Natural killer cell (primary cell): ENCODE results near the gene SOX12. TPM values are rescaled to one million over a fixed set of nuclear protein-coding genes. Genes with fewer than 3 reads are reported as not detected.
A peak's percentile ranks its signal among the peaks of the same experiment; 100 is the strongest.
"Not testable (repeated sequence)": the region's sequence is repeated elsewhere in the genome, so short reads cannot be mapped to it uniquely, and the experiment has no call there.

ENCODE experiments used
- ATAC-seq, 3 donors: fragments of 150-1000 bp in 2 of 3; fragments of 200-7000 bp in 1 of 3; cut with Tn5 transposase; 1 replicate in 1 of 3; 2 replicates in 2 of 3; pipeline ENCODE4 v1.10.0; 2021; ENCODE audit warnings: mild to moderate bottlenecking in 2 of 3, moderate library complexity in 2 of 3
- DNase-seq, 2 donors: peaks; one replicate each; pipeline versions ENCODE4 v3.0.0 to v3.0.0-alpha.2; 2013 to 2021; ENCODE audit warnings: mixed read lengths in 1 of 2
- H3K27ac ChIP-seq: one replicate; pipeline ENCODE4 v1.5.1; 2013; ENCODE audit warnings: mild to moderate bottlenecking, low read length
- H3K27me3 ChIP-seq: one replicate; pipeline ENCODE4 v1.6.1; 2013; ENCODE audit warnings: low read length; ENCODE audit not compliant: control insufficient read depth, insufficient read depth
- H3K36me3 ChIP-seq: one replicate; pipeline ENCODE4 v1.6.1; 2013; ENCODE audit warnings: low read length; ENCODE audit not compliant: control insufficient read depth, insufficient read depth
- H3K4me1 ChIP-seq: one replicate; pipeline ENCODE4 v1.6.1; 2013; ENCODE audit warnings: low read length; ENCODE audit not compliant: control insufficient read depth, insufficient read depth
- H3K4me3 ChIP-seq: one replicate; pipeline ENCODE4 v1.5.1; 2013; ENCODE audit warnings: low read length
- H3K9me3 ChIP-seq: one replicate; pipeline ENCODE4 v1.6.1; 2013; ENCODE audit warnings: low read length; ENCODE audit not compliant: control insufficient read depth, insufficient read depth
- H3K27ac Mint-ChIP-seq, 2 donors: one replicate each; pipeline ENCODE4 v1.8.0; 2022; ENCODE audit warnings: mild to moderate bottlenecking in 2 of 2, mixed read lengths in 2 of 2, moderate library complexity in 1 of 2
- H3K27me3 Mint-ChIP-seq, 2 donors: one replicate each; pipeline ENCODE4 v1.8.0; 2022; ENCODE audit warnings: low read depth in 2 of 2, mixed read lengths in 2 of 2
- H3K36me3 Mint-ChIP-seq: one replicate; pipeline ENCODE4 v1.8.0; 2022; ENCODE audit warnings: mixed read lengths
- H3K4me1 Mint-ChIP-seq, 2 donors: one replicate each; pipeline ENCODE4 v1.8.0; 2022; ENCODE audit warnings: mixed read lengths in 2 of 2
- H3K4me3 Mint-ChIP-seq: one replicate; pipeline ENCODE4 v1.8.0; 2022; ENCODE audit warnings: mild to moderate bottlenecking, moderate library complexity, mixed read lengths
- H3K9me3 Mint-ChIP-seq, 2 donors: one replicate each; pipeline ENCODE4 v1.8.0; 2022; ENCODE audit warnings: mixed read lengths in 2 of 2
- CTCF ChIP-seq: fragments of 200-600 bp; IDR thresholded peaks from one replicate; pipeline ENCODE4 v1.8.0; 2022; ENCODE audit warnings: antibody characterized with exemption
- WGBS: methylation state at CpG from one replicate; pipeline ENCODE4 v1.1.7; 2013; ENCODE audit warnings: missing lambda C conversion rate; ENCODE audit not compliant: insufficient coverage; 5-methylcytosine and 5-hydroxymethylcytosine counted together
- intact Hi-C: fragments of 100-400 bp; cut with micrococcal nuclease; formaldehyde crosslinking; loops from one replicate; pipeline ENCODE4 v1.14.2; 2022
- total RNA-seq, 4 donors: library from RNA; stranded (reverse); fragments of 120-200 nt in 1 of 4; gene quantifications; one replicate each; pipeline versions ENCODE4 v1.2.3 to v1.2.4, GENCODE V29; 2013 to 2022

The SOX12 gene
- total RNA-seq, 3 donors from 2014 or later (not counting 1 experiment from before 2014, with no cell fraction given), result 2.3 to 4.6 (median 2.9) TPM

GRCh38 chr20:329851-330232 lies 4.5 kb downstream of the SOX12 start:
- Histone ChIP-seq H3K4me3 (no peak overlapping the region), H3K4me1 (peaks cover 25% of the 10 kb centered on the region), H3K9me3 (no peaks in the 10 kb centered on the region), H3K27me3 (no peaks in the 10 kb centered on the region), H3K36me3 (no peaks in the 10 kb centered on the region), H3K27ac (no peak overlapping the region)
- Mint-ChIP-seq H3K36me3 (no peaks in the 10 kb centered on the region), H3K27me3 (no peaks in the 10 kb centered on the region), H3K9me3 (no peaks in the 10 kb centered on the region), H3K27ac (no peak overlapping the region), H3K4me3 (no peak overlapping the region), H3K4me1 (peaks cover 0 to 10% of the 10 kb centered on the region in 2 donors)
- DNase-seq (no peak), ATAC-seq (no peak)
- intact Hi-C loops, result loop anchor here (1.0 kb wide), 2 partner anchors 63 to 121 kb away; no protein-coding TSS in a partner anchor
- WGBS, result 86% methylated on average over 4 of the region's 4 CpGs
- TF ChIP-seq CTCF, result no peak

- peak; percentile 60 to 71 (median 61) for ATAC-seq
- TF ChIP-seq CTCF, result peak; percentile 84
- DNase-seq, result peak; percentile 33 to 81
- no peaks in the 10 kb centered on the region for H3K9me3 ChIP-seq
- H3K27ac ChIP-seq, result no peak overlapping the region
- peaks cover 0 to 10% of the 10 kb centered on the region in 2 donors for H3K4me1 Mint-ChIP-seq
- H3K27me3 ChIP-seq, result no peaks in the 10 kb centered on the region
- no peaks in the 10 kb centered on the region for H3K36me3 Mint-ChIP-seq
- H3K27me3 Mint-ChIP-seq, result no peaks in the 10 kb centered on the region
- no peaks in the 10 kb centered on the region for H3K36me3 ChIP-seq
- H3K4me1 ChIP-seq, result peaks cover 24% of the 10 kb centered on the region
- intact Hi-C loops, result loop anchor here (1.0 kb wide), 2 partner anchors 63 to 121 kb away; no protein-coding TSS in a partner anchor
- H3K4me3 ChIP-seq, result no peak overlapping the region
- 58% methylated on average over 16 of the region's 16 CpGs for WGBS
- H3K27ac Mint-ChIP-seq, result no peak overlapping the region
- H3K9me3 Mint-ChIP-seq, result no peaks in the 10 kb centered on the region
- H3K4me3 Mint-ChIP-seq, result no peak overlapping the region
These were observed 5.1 kb downstream of the SOX12 start for GRCh38 chr20:330233-331149.

GRCh38 chr20:334578-334977 lies 9.2 kb downstream of the SOX12 start:
- no peaks in the 10 kb centered on the region for H3K9me3 ChIP-seq
- Mint-ChIP-seq H3K36me3 (no peaks in the 10 kb centered on the region), H3K4me1 (peaks cover 0 to 6% of the 10 kb centered on the region in 2 donors), H3K4me3 (no peak overlapping the region), H3K27ac (no peak overlapping the region), H3K27me3 (no peaks in the 10 kb centered on the region), H3K9me3 (no peaks in the 10 kb centered on the region)
- TF ChIP-seq CTCF, result no peak
- no peaks in the 10 kb centered on the region for H3K36me3 ChIP-seq
- no peak overlapping the region for H3K4me3 ChIP-seq
- H3K4me1 ChIP-seq, result peaks cover 6% of the 10 kb centered on the region
- no peak for ATAC-seq
- H3K27ac ChIP-seq, result no peak overlapping the region
- no peaks in the 10 kb centered on the region for H3K27me3 ChIP-seq
- DNase-seq, result no peak
- WGBS, result 100% methylated on average over 8 of the region's 8 CpGs
- intact Hi-C loops, result no loop called here

- 96% methylated on average over 1 of the region's 1 CpG for whole genome bisulfite sequencing
These were observed 10.7 kb downstream of the SOX12 start for GRCh38 chr20:336040-336439.

More at GRCh38 chr20:336040-336439, 10.7 kb downstream of the SOX12 start:
- intact Hi-C loops, H3K36me3 Mint-ChIP-seq, H3K4me3 Mint-ChIP-seq, H3K9me3 Mint-ChIP-seq, H3K27me3 Mint-ChIP-seq, DNase-seq, H3K27ac Mint-ChIP-seq, H3K27ac ChIP-seq, H3K4me1 ChIP-seq, H3K27me3 ChIP-seq, H3K4me1 Mint-ChIP-seq, H3K36me3 ChIP-seq, H3K4me3 ChIP-seq, H3K9me3 ChIP-seq, ATAC-seq: not testable (repeated sequence)
